Measurements from ENCODE around the gene DEPP1. TPM values are rescaled to one million over a fixed set of nuclear protein-coding genes. Genes with fewer than 3 reads are reported as not detected.

The DEPP1 gene
- total RNA-seq, 1 experiment from 2014 or later, result 16.5 TPM

- Mint-ChIP-seq H3K9me3 (ENCODE audit: low read depth, unreplicated experiment) (peaks cover 8% of the 10 kb centered on the region), H3K36me3 (ENCODE audit: insufficient read depth, unreplicated experiment) (peaks cover 15% of the 10 kb centered on the region), H3K4me3 (ENCODE audit: low read depth, unreplicated experiment) (no peak overlapping the region), H3K27me3 (ENCODE audit: unreplicated experiment) (peaks cover 13% of the 10 kb centered on the region), H3K4me1 (ENCODE audit: low read depth, unreplicated experiment) (peaks cover 13% of the 10 kb centered on the region), H3K27ac (ENCODE audit: unreplicated experiment) (no peak overlapping the region)
- BruUV-seq (replicated peaks), result no TSS peak
- CTCF ChIA-PET, result no interaction called here
- intact Hi-C loops (cut with micrococcal nuclease; ENCODE audit: unreplicated experiment), result no loop called here
- DNase-seq, result no peak
- TF ChIP-seq CTCF (IDR thresholded peaks at IDR 0.05; ENCODE audit: unreplicated experiment), result no peak
Measured at GRCh38 chr10:44998146-44998631, 19.6 kb upstream of the DEPP1 start.

GRCh38 chr10:44997105-44997748, 18.6 kb upstream of the DEPP1 start:
- DNase-seq, result no peak
- Mint-ChIP-seq H3K27ac (ENCODE audit: unreplicated experiment) (no peak overlapping the region), H3K9me3 (ENCODE audit: low read depth, unreplicated experiment) (peaks cover 6% of the 10 kb centered on the region), H3K4me1 (ENCODE audit: low read depth, unreplicated experiment) (peaks cover 13% of the 10 kb centered on the region), H3K27me3 (ENCODE audit: unreplicated experiment) (peaks cover 13% of the 10 kb centered on the region), H3K4me3 (ENCODE audit: low read depth, unreplicated experiment) (no peak overlapping the region), H3K36me3 (ENCODE audit: insufficient read depth, unreplicated experiment) (peaks cover 10% of the 10 kb centered on the region)
- no TSS peak for BruUV-seq (replicated peaks)
- CTCF ChIA-PET, result no interaction called here
- TF ChIP-seq CTCF (IDR thresholded peaks at IDR 0.05; ENCODE audit: unreplicated experiment), result no peak
- intact Hi-C loops (cut with micrococcal nuclease; ENCODE audit: unreplicated experiment), result no loop called here

- TF ChIP-seq CTCF (IDR thresholded peaks at IDR 0.05; ENCODE audit: unreplicated experiment), result no peak
- Mint-ChIP-seq H3K27me3 (ENCODE audit: unreplicated experiment) (peaks cover 13% of the 10 kb centered on the region), H3K4me1 (ENCODE audit: low read depth, unreplicated experiment) (peaks cover 13% of the 10 kb centered on the region), H3K27ac (ENCODE audit: unreplicated experiment) (no peak overlapping the region), H3K36me3 (ENCODE audit: insufficient read depth, unreplicated experiment) (peaks cover 10% of the 10 kb centered on the region), H3K9me3 (ENCODE audit: low read depth, unreplicated experiment) (peaks cover 6% of the 10 kb centered on the region), H3K4me3 (ENCODE audit: low read depth, unreplicated experiment) (no peak overlapping the region)
- CTCF ChIA-PET, result no interaction called here
- no TSS peak for BruUV-seq (replicated peaks)
- DNase-seq, result no peak
- intact Hi-C loops (cut with micrococcal nuclease; ENCODE audit: unreplicated experiment), result no loop called here
Measured at GRCh38 chr10:44995914-44996669, 17.5 kb upstream of the DEPP1 start.

GRCh38 chr10:44995581-44995913, 16.9 kb upstream of the DEPP1 start:
- H3K9me3 Mint-ChIP-seq (ENCODE audit: low read depth, unreplicated experiment), result peaks cover 6% of the 10 kb centered on the region
- peaks cover 13% of the 10 kb centered on the region for H3K4me1 Mint-ChIP-seq (ENCODE audit: low read depth, unreplicated experiment)
- H3K27me3 Mint-ChIP-seq (ENCODE audit: unreplicated experiment), result peaks cover 13% of the 10 kb centered on the region
- no peak overlapping the region for H3K4me3 Mint-ChIP-seq (ENCODE audit: low read depth, unreplicated experiment)
- intact Hi-C loops (cut with micrococcal nuclease; ENCODE audit: unreplicated experiment), result no loop called here
- CTCF ChIA-PET, result no interaction called here
- TF ChIP-seq CTCF (IDR thresholded peaks at IDR 0.05; ENCODE audit: unreplicated experiment), result no peak
- no peak for DNase-seq
- no peak overlapping the region for H3K27ac Mint-ChIP-seq (ENCODE audit: unreplicated experiment)
- H3K36me3 Mint-ChIP-seq (ENCODE audit: insufficient read depth, unreplicated experiment), result peaks cover 9% of the 10 kb centered on the region
- BruUV-seq (replicated peaks), result no TSS peak
